GM18507 (cell line): ENCODE data around the gene CACNA2D4.

ENCODE experiments used
- DNase-seq: peaks from one replicate; pipeline ENCODE4 v3.0.0; 2011; ENCODE audit warnings: low read depth; ENCODE audit not compliant: insufficient read length; ENCODE audit errors: extremely low spot score
- FAIRE-seq: peaks from 2 replicates; lab custom pipeline; 2011; peaks lifted over from hg19 to GRCh38; lab: Jason Lieb, UNC

CACNA2D4 gene

DNA sequence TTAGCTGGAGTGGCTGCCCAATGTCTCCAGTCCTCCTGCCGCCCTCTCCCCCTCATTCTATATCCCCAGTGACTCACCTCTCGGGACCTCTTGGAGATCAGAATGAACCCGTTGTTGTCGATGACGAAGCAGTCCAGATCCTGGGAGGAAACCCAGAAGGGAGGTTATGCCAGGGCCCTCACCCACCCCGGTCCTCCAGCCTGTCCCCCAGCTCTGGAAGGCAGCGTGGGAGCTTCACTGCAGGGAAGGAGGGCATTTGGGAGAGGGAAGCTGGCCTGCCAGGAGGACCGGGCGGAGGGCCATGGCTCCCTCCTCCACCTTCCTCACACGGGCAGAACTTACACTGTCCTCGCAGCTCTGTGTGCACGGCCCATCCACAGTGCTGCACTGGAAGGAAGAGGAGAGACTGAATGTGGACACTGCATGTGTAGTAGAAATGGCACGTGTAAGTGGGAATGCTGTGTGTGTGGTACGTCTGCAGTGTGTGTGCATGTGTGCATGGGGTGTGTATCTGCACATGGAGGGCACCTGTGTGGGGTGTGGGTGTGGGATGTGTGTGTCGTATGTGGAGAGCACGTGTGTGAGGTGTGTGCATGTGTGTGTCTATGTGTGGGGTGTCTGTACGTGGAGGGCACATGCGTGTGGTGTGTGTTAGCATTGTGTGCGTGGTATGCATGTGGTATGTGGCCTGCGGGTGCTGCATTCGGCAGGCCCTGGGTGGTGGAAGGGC, 108.1 kb downstream of the CACNA2D4 start:
- no peak for DNase-seq

DNA sequence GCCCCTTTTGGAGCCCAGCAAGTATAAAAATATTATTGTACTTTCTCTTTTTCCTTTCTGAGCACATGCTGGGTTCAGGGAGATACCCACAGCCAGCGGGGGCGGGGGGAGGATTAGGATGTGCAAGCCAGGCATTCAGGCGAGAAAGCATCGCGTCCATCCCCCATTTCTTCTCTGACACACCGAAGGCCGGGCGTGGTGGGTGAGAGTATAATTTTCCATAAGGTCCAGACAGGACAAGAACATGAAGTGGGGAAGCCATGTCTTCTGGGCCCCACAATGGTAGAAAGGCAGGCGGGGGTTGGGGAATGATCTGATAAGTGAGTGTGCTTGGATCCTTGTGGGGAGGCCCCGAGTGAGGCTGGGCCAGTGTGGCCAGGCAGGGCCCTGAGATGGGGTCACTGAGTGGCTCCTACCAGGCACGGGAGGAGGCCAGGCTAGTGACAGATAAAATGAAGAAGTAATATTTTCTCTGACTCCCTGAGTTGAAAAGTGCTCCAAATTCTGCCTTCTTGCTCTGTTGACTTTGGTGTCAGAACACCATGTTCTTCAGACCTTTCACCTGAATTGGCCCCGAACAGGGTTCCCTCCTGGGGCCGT, 108.8 kb downstream of the CACNA2D4 start:
- DNase-seq (no peak), FAIRE-seq (no peak)

More for the DNA sequence above, 108.1 kb downstream of the CACNA2D4 start:
- FAIRE-seq: no peak

DNA sequence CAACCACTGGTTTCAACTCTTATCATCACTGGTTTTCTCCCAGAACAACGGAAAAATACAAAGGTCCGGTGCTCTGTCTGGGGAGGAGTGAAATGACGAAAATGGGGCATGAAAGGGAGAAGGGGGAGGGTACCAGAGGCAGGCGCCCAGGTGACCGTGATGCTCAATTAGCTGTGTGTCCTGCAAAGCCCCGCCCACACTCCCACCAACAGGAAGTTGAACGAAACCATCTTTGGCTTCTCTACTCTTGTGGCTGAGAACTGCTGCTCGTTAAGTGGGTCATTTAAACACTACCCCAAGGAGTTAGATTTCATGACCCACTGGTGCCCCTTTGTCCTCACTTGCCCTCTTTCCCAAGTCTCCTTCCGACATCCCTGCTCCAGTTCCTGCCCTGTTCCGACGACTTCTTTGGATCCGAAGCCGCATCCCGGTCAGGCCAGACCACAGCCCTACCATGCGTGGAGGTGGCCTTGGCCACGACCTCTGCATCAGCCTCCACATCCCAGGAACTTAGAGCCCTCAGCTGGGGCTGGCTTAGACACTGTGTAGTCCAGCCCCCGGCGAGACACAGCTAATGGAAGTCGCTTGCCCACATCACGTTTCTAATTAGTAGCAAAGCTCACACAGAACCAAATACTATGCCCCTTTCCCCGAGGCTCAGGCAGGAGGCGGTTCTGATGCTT, 109.5 kb downstream of the CACNA2D4 start:
- FAIRE-seq: no peak

DNA sequence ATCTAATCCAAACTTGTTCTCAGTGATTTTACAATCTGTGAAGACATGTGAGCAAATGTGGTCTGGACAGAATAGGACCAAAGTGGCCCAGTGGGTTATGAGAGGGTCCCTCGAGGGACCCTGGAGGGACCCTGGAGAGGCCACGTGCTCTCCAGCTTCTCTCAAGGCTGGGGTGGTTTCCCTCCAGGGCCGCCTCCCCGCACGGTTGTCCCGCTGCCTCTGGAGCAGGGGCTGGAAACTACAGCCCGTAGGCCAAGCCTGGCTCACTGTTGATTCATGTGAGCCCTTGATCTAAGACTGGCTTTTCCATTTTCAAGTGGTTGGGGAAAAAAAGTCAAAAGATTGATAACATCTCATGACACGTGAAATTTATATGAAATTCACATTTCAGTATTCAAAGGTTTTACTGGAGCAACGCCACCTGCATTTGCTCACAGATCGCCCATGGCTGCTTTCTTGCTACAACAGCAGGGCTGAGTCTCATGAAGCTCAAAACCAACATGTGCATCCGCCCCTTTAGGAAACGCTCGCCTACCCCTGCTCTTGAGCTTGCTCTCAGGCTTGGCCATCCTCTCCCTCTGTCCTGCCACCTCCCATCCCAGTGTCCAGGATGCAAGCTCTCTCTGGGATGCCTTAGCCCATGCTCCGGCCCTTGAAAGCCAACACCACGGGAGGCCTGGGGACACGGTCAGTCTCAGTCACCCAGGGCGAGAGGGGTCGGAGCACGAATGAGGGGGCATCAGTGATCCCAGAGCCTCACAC, 110.2 kb downstream of the CACNA2D4 start:
- no peak for FAIRE-seq
- DNase-seq: no peak

More for the DNA sequence above, 109.5 kb downstream of the CACNA2D4 start:
- no peak for DNase-seq

DNA sequence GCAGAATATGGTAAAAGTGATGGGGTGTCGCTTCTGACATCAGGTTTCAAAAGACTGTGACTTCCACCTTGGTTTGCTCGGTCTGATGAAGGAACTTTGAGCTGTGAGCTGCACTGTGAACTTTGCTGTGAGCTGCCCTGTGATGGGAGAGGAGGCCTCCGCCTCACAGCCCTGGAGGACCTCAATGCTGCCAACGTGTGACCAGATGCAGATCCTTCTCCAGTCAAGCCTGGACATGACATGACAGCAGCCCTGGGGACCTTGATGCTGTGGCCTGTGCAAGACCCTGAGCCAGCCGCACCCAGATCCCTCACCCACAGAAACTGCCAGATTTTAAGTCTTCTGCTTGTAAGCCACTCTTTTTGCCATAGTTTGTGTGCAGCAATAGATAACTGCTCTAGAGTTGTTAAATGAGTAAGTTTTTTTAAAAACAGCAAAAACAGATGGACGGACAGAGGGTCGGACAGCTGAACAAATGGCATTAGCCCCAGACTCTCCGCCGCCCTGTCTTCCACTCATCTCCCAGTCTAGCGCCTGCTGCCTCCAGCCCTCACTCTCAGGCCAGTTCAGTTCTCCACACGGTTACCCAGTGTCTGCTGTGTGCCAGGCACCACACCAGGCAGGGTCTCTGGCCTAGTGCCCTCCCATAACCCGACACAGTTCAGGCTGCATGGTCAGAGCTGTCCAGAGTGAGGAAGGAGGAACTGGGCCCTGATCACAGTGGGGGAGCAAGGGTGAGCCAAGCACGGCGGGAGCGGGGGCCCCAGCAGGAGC, 111.2 kb downstream of the CACNA2D4 start:
- FAIRE-seq (no peak), DNase-seq (no peak)

DNA sequence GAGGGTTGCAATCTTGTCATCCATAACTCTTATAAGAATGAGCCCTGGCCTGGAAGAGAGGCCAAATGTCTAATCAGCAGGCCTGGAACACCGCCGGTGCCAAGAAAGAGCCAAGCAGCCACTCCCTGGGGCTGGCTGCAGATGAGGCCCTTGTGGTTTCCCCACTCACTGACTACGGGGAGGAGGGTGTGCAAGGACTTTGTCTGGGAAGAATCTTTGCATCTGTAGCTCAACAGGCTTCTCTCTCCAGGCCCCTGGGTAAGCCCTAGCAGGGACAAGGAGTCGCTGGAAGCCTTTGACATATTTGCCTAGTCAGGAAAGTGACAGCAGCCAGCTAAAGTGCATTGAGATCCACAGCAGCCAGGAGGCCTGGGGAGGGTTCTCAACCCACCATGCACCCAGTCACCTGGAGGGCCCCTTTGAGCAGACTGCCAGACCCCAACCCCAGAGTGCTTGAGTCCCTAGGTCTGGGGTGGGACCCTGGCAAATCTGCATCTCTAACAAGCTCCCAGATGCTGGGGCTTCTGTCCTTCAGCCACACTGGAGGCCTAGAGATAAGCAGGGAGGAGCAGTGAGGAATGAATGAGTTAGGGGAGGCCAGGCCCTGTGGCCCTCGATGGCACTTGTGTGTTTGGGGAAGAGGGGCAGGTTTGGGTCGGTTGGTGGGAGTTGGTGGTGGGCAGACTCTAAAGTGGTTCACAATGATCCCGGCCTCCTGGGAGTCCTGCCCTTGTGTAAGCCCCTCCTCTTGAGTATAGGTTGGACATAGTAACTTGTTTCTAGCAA, 112.0 kb downstream of the CACNA2D4 start:
- FAIRE-seq (no peak), DNase-seq (no peak)

DNA sequence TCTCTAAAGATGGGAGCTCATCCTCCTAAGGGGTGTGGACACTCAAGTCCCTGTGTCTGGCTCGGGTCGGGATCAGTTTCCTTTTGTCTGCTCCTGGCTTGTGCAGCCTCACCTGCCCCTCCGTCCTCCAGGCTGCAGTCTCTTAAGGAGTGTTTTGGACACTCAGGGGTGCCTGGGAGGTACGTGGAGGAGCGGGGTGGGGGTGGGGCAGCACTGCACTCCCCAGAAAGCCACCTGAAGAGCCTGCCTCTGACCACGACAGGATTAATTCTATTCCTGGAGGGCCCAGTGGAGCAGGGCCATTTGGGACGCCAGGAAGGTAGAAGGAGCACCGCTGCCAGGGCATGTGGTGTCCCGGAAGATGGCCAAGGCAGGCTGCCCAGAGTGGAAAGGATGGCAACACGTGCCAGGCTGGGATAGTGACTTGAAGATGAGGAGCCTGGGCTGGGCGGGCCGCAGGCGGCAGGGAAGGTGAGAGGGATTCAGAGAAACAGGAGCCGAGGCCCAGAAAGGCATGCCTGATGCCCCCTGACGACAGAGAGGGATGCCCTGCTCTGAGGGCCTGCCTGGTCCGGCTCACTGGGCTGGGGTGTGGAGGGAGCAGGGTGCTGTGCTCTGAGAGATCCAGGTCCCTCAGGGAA, 112.9 kb downstream of the CACNA2D4 start:
- DNase-seq (no peak), FAIRE-seq (no peak)

DNA sequence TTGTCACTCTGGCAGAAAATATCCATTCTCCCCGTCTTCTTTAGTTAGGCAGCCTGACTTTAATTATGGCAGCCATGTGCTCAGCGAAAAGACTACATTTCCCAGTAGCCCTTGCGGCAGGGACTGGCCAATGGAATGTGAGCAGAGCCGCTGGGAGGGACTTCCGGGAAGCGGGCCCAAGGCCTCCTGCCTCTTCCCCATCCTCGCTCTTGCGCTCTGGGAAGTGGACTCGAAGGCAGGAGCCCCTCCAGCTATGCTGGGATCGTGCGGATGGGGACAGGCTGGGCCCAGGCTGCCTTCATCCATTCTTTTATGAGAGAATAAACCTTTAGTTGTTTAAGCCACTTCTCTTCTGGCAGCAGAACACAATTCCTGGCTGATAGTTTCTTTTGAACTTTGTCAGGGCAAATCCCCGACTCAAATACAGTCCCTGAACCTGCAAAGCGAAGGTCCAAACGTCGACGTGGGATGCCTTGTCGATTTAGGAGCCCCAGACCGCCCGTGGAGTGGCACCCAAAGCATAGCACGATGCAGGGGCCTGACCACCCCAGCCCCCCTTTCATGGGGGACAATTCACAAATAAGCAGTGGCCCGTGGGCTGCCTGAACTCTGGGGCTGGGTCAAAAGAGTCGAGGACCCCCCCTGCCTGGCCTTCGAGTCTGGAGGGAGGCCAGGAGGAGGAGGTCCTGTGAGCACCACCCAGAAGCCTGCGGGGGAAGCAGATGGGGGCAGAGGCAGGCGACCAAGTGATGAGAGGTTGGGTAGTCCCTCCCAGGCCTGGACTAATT, 113.7 kb downstream of the CACNA2D4 start:
- FAIRE-seq (peak; percentile 93), DNase-seq (peak; percentile 80)

DNA sequence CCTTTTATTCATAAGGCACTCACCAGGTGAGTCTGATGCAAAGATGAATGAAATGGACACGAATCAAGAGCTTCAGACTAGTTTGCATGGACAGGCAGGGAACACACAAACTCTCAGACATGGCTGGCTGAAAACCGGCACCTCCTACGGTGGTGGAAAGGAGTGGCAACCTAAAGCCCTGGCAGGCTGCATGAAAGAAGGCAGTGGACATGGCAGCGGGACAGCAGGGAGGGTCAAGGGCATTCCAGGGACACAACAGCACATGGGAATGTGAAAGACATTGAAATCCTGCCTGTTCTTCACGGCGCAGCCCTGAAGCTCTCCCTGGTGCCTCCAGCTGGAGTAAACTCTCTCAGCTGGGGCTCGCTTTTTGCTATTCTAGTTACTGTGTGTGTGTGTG, 114.7 kb downstream of the CACNA2D4 start:
- no peak for DNase-seq
- FAIRE-seq: no peak

DNA sequence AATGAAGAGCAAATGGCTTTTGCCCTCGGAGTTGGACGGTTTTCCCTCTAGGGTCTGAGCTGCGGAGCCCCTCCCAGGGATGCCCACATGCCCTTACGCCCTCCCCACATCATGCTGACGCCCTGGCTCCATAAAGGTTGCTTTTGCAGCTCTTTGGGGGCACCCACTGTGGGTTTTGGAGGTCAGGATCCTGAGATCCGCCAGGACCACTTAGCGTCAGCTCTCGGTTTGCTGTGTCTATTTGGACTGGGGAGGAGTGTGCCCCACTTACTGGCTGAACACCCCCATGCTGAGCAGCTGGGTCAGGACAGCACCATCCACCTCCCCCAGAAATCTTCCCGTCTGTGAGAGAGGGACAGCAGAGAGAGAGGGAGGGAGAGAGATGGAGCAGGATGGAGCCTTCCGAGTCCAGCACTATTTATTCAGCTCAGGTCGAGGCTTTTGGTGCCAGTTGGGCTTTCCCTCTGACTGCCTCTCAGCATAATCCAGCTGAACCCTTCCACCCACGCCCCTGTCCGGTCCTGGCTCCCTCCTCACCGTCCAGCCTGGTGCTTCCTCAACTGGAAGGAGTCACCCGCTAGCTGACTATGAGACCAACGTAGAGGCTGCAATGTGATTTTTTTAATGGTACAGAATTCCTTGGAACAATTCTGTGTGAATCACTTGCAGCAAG, 117.0 kb downstream of the CACNA2D4 start:
- FAIRE-seq: no peak
- no peak for DNase-seq

DNA sequence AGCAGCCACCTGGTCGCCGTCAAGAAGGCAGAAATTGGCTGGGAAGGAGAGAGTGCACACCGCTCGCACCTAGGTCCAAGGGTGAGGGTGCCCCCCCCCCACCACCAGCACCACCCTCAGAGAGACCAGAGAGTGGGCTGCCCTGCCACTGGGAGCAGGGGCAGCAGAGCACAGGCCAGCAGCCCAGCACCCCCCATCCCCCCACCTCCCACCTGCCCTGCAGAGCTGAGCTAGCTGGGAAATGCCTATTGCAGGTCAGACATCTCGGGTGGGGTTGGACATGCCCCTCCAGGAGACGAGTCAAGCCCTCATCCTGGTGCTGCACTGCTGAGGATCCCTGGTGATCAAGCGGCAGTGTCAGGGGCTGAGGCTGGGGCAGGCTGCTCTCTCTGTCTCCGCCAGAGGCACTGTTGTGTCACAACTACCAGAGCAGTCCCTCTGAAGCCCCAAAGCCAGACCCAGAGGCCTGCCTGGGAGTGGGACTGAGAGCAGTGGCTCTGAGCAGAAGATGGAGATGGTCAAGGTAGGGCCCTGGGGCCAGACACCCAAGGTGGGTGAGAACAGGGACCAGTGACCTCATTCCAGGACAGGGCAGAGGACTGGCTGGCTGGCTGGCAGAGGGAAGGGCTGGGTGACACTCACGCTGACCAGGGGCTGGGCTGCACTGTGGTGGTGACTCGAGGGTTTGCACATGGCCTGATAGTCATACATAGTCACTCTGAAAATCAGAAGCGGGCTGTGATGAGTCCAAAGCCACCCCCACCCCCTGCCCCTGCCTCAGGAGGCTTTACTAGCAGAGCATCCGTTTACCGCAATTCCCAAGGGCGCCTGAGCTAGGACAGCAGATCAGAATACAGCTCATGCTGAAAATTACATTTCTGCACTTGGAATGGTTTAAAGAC, 117.8 kb downstream of the CACNA2D4 start:
- peak; percentile 87 for FAIRE-seq
- DNase-seq: peak; percentile 35

DNA sequence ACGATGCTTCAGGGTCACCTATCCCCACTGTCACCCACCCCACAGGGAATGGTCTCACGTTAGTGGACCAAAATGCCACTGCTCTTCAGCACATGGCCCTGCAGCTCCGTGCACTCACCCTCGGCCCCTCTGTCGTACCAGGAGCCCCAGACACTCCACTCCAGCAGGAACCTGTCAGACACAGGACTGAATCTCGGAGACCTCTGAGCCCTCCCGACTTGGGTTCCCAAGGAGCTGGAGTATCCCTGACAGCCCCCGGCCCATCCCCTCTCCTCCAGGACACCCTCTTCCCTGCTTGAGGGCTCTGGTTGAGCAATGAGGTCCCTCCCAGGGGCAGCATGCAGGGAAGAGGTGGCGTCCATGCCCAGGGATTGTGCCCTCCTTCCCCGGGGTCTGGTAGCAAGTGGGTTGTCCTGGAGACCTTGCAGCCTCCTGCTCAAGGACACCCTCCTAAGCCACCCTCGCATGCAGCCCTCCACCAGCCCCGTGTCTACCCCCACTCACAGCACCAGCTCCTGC, 118.5 kb downstream of the CACNA2D4 start:
- FAIRE-seq (no peak), DNase-seq (no peak)

DNA sequence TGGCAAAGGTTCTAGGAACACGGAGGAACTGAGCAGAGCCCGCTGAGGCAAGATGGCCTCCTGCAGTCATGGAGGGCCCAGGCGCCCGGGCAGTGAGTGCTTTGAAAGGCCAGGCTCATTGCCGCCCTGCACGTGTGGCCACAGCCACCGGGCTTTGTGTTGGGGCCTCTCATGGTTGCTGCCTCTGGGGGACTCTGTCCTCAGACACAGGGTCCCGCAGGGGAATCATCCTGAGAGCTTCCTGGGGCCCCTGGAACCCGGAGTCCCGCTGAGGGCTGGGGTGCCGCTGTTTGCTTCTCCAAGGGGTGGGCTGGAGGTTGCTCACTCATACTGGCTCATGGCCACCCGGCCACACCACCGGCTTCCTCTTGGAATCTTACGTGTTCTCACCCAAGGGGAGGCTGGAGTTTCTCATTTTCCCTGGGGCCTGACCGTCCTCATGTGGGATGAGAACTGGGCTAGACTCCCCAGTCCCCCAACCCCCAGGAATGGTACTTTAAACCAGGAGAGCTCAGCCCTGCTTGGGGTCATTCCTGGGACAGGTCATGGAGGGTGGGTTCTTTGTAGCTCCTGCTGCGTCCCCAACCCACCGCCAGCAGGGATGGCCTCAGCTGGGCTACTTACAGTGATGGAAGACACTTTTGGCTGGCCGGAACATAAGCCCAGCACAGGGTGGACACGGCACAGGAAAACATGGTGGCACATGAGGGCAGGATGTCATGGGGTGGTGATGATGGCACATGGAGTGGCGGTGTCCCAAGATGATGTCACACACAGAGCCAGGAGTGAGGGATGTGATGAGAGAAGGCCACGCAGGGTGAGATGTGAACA, 119.2 kb downstream of the CACNA2D4 start:
- no peak for DNase-seq

DNA sequence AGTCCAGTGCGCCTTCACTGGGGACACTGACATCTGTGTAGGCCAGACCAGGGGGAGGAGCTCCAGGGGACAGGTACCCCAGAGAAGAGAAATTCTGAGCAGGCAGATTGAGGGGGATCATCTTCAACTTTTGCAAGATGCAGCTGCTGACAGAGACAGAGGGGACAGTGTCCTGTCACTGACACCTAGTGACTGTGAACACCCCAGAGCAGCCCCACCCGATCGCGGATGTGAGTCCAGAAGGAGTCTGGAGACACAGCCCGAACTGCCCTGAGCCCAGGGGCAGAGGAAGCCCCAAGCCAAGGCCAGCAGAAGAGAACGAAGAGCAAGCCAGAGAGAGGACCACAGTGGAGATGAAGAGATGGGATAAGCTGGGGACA, 119.8 kb downstream of the CACNA2D4 start:
- DNase-seq: no peak

More for the DNA sequence above, 119.2 kb downstream of the CACNA2D4 start:
- FAIRE-seq: no peak

More for the DNA sequence above, 119.8 kb downstream of the CACNA2D4 start:
- FAIRE-seq: no peak
